Neural progenitor cell (in vitro differentiated cells): ENCODE measurements around the gene RPTOR.

ENCODE experiments used
- CTCF ChIP-seq: fragments of 200-600 bp; sonication (generic); IDR thresholded peaks from 2 replicates; pipeline ENCODE4 v1.5.1; 2017; ENCODE audit warnings: antibody characterized with exemption, mild to moderate bottlenecking
- EZH2 ChIP-seq: fragments of 200-600 bp; sonication (generic); IDR thresholded peaks from 2 replicates; pipeline ENCODE4 v1.6.1; 2017; ENCODE audit warnings: antibody characterized with exemption, mild to moderate bottlenecking, moderate library complexity
- EZH2phosphoT487 ChIP-seq: fragments of 200-600 bp; sonication (generic); IDR thresholded peaks from 2 replicates; pipeline ENCODE4 v1.6.1; 2017; ENCODE audit warnings: antibody characterized with exemption

DNA sequence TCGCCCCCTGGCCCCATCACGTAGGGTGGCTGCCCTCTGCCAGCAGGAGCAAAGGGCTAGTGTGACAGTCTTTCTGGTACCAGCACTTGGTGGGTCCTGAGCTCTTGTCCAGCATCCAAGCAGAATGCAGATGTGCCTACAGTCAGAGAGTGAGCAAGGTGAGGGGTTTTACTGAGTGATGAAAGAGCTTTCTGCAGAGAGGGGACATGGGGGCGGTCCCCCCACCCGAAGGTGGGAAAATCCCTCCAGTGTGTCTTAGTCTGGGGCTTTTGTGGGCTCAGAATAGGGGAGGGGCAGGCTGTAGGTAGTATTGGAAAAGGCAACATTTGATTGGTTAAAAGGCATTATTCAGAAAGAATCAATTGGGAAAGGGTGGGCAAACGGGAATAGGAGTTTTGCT, 152.3 kb downstream of the RPTOR start:
- no peak for TF ChIP-seq EZH2phosphoT487
- TF ChIP-seq EZH2, result no peak
- no peak for TF ChIP-seq CTCF
